Epithelial cell of prostate (primary cell): ENCODE data around the gene STX11.

ENCODE experiments used
- DNase-seq: peaks from one replicate; pipeline ENCODE4 v3.0.0-alpha.2; 2011; ENCODE audit warnings: low read depth, low spot score
- H3K27ac ChIP-seq: fragments of 450-650 bp; 2 replicates; pipeline ENCODE4 v1.5.1; 2017; ENCODE audit warnings: mild to moderate bottlenecking

The STX11 gene

GRCh38 chr6:144140867-144141266 lies 9.4 kb upstream of the STX11 start:
- no peak overlapping the region for H3K27ac ChIP-seq
- no peak for DNase-seq

- DNase-seq: no peak
- H3K27ac ChIP-seq: no peak overlapping the region
These were observed 8.8 kb upstream of the STX11 start for GRCh38 chr6:144141470-144141869.

- DNase-seq: no peak
- no peak overlapping the region for H3K27ac ChIP-seq
These were observed 7.2 kb upstream of the STX11 start for GRCh38 chr6:144143106-144143505.

- no peak for DNase-seq
These were observed 6.4 kb upstream of the STX11 start for GRCh38 chr6:144143878-144144277.

GRCh38 chr6:144144996-144145395 lies 5.3 kb upstream of the STX11 start:
- no peak overlapping the region for H3K27ac ChIP-seq
- DNase-seq: peak; percentile 33

More at GRCh38 chr6:144143878-144144277, 6.4 kb upstream of the STX11 start:
- no peak overlapping the region for H3K27ac ChIP-seq

- DNase-seq: no peak
- no peak overlapping the region for H3K27ac ChIP-seq
These were observed 4.8 kb upstream of the STX11 start for GRCh38 chr6:144145541-144145940.

GRCh38 chr6:144148886-144149285 lies 1.4 kb upstream of the STX11 start:
- DNase-seq: no peak
- H3K27ac ChIP-seq: no peak overlapping the region

GRCh38 chr6:144149558-144149893 lies 791 bp upstream of the STX11 start:
- DNase-seq: no peak
- no peak overlapping the region for H3K27ac ChIP-seq

- no peak for DNase-seq
- no peak overlapping the region for H3K27ac ChIP-seq
These were observed 667 bp downstream of the STX11 start for GRCh38 chr6:144150710-144151657.

GRCh38 chr6:144152334-144152900 lies 2.1 kb downstream of the STX11 start:
- H3K27ac ChIP-seq: no peak overlapping the region
- no peak for DNase-seq

GRCh38 chr6:144153260-144153659 lies 2.9 kb downstream of the STX11 start:
- DNase-seq: no peak
- no peak overlapping the region for H3K27ac ChIP-seq

GRCh38 chr6:144153971-144154370 lies 3.7 kb downstream of the STX11 start:
- no peak overlapping the region for H3K27ac ChIP-seq
- no peak for DNase-seq

GRCh38 chr6:144155529-144155928 lies 5.2 kb downstream of the STX11 start:
- H3K27ac ChIP-seq: no peak overlapping the region
- no peak for DNase-seq

- DNase-seq: no peak
- no peak overlapping the region for H3K27ac ChIP-seq
These were observed 6.0 kb downstream of the STX11 start for GRCh38 chr6:144156338-144156737.

- no peak overlapping the region for H3K27ac ChIP-seq
- no peak for DNase-seq
These were observed 6.7 kb downstream of the STX11 start for GRCh38 chr6:144156991-144157390.

- H3K27ac ChIP-seq: no peak overlapping the region
- DNase-seq: no peak
These were observed 7.8 kb downstream of the STX11 start for GRCh38 chr6:144158133-144158532.

GRCh38 chr6:144159223-144159622 lies 8.9 kb downstream of the STX11 start:
- DNase-seq: no peak
- no peak overlapping the region for H3K27ac ChIP-seq

- H3K27ac ChIP-seq: no peak overlapping the region
- DNase-seq: no peak
These were observed 9.4 kb downstream of the STX11 start for GRCh38 chr6:144159742-144160141.

- no peak overlapping the region for H3K27ac ChIP-seq
- no peak for DNase-seq
These were observed 10.2 kb downstream of the STX11 start for GRCh38 chr6:144160431-144161005.

GRCh38 chr6:144161975-144162374 lies 11.7 kb downstream of the STX11 start:
- DNase-seq: no peak

GRCh38 chr6:144162977-144163376 lies 12.7 kb downstream of the STX11 start:
- no peak overlapping the region for H3K27ac ChIP-seq
- DNase-seq: no peak

More at GRCh38 chr6:144161975-144162374, 11.7 kb downstream of the STX11 start:
- H3K27ac ChIP-seq: no peak overlapping the region
